Activated naive CD4-positive, alpha-beta T cell treated with Interleukin-2 at 50 U/mL for 16 hours (primary cell): Measurements from ENCODE around the gene POLD4.
"Not testable (repeated sequence)": the region's sequence is repeated elsewhere in the genome, so short reads cannot be mapped to it uniquely, and the experiment has no call there.

Experiments used
- DNase-seq: peaks from one replicate; pipeline ENCODE4 v3.0.0-alpha.2; 2020

The POLD4 gene

DNA sequence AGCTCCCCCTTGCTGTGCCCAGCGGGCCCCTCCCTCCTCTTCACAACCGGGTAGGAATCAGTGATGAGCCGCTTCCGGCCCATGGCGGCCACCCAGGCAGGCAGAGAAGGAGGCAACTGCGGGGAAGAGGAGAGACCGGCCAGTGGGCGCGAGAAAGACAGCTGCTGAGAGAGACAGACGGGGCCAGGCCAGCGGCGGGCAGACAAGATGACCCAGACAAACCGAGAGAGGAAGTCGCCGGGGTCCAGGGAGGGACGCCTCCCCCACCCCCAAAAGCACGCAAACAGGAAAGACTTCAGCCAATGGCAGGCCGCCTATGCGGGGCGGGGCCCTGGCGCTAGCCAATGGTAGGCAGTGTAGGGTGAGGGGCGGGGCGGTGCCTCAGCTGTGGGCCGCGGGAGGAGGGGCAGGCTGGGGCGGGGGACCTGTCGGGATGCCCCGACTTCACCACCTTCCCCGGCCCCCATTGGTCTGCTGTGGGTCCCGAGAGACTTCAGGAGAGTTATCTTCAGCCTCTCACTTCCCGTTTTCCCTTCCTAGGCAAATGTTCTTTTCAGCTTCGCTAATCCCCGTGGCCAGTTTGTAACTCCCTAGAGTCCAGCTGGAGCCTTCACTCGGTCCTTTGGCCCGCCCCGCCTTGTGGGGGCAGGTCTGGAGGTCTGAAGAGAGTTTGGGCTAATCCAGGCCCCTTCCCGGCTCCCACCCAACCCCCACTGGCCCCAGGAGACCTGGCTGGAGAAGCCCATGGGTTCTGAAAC, at the start of gene POLD4:
Gene POLD4, minus strand, starts transcription at position 230 of the 758 bp plus-strand sequence. Its CDS starts 147 bp downstream, at position 83.
- peak; percentile 97 for DNase-seq

DNA sequence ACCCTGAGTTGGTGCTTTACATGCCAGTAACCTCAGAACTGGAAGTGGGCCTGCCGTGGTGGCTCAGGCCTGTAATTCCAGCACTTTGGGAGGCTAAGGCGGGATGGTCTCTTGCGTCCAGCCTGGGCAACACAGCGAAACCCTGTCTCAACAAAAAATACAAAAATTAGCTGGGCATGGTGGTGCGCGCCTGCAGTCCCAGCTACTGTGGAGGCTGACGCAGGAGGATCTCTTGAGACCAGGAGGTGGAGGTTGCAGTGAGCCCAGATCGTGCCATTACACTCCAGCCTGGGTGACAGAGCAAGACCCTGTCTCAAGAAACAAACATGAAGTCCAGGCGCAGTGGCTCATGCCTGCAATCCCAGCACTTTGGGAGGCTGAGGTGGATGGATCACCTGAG, 49.7 kb upstream of the POLD4 start:
- DNase-seq: not testable (repeated sequence)

DNA sequence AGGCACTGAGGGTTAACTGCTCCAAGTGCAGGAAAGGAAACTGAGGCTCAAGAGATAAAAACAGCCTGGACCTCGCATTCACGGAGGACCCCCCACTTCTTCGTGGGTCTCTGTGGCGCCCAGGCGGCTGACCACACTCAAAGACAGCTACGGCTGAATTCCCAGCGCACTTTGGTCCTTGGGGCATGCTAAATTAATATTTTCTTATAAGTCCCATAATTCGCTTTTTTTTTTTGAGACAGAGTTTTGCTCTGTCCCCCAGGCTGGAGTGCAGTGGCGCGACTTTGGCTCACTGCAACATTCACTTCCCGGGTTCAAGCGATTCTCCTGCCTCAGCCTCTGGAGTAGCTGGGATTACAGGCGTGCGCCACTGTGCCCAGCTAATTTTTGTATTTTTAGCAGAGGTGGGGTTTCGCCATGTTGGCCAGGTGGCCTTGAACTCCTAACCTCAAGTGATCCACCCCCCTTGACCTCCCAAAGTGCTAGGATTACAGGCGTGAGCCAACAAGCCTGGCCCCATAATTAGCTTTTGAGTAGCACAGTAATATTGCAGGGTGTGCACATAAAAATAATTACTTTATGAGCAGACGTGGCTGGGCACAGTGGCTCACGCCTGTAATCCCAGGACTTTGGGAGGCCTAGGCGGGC, 49.0 kb upstream of the POLD4 start:
- DNase-seq: not testable (repeated sequence)

DNA sequence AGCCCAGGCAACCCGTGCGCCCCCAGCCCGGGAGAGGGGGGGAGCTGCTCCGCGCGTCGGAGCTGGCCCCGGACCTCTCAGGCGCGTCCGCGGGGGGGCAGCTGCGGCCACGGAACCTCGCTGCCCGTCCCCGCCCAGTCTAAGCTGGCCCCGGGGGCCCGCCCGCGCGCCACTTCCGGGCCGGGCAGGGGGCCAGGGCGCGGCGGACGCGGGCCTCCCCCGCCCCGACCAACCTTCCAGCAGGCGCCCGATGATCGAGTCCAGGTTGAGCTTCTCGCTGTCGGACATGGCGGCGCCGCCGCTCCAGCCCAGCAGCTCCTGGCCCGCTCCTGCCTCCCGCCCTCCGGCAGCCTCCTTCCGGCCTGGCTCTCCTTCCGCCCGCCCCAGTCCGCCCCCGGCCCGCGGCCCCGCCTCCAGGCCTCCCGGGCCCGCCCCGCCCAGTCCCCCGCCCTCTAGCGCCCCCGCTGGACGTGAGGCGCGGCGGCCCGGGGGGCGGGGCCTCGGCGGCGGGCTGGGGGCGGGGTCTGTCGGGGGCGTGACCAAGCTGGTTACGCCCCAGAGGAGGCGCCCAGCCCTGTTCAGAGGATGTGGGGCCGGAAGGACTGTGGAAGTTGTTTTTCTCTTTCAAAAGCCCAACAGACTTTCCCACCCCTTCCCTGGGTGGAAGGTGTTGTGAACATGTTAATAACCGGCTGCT, 48.3 kb upstream of the POLD4 start, which contains the start of gene PPP1CA:
Gene PPP1CA, minus strand, starts transcription at position 364 of the 697 bp plus-strand sequence. Its CDS starts 76 bp downstream, at position 288.
- peak; percentile 89 for DNase-seq

DNA sequence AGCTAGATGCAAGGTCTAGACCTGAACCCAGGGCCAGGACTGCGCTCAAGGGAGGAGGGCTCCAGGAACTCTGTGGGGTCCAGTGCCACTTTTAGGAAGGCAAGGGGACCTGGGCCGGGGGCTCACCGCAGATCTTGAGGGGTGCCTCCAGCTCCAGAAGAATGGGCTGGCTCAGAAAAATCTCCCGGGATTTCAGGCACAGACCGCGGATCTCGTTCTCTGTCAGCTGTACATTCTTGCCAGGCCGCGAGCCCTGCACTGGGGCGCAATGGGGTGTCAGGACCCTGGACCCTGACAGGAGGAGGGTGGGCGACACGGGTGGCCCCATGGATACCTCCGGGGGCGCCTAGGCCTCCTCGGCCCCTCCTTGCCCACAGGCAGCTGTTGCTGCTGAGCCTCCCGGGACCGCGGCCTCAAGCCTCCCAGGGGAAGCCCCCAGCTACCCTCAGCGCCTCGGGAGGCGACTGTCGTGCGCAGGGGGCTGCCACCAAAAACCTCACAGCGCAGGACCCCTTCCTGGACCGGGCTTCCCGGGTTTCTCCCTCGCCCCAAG, 47.7 kb upstream of the POLD4 start:
- DNase-seq: no peak

DNA sequence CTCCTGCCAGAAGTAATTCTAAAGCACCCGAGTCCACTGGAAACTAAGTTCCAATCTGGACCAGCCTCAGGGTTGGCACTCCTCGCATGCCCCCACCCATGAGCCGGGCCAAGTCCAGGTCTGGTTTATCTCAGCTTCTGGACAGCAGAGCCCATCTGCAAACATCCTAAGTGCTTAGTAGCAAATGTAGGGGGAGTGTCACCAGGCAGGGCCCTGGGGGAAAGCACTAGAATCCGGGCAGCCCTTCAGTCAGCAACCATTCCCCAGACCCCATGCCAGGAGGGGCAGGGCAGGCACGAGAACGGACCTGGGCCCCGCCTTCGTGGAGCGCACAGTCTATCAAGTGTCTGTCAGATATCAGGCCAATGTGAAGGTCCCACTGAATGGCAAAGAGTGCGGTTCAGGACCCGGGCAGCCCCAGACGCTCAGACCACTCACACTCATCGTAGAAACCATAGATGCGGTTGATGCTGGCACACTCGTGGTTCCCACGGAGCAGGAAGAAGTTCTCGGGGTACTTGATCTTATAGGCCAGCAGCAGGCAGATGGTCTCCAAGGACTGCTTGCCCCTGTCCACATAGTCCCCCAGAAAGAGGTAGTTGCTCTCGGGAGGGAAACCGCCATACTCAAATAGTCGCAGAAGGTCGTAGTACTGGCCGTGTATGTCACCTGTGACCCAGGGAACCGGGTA, 47.0 kb upstream of the POLD4 start:
- peak; percentile 30 for DNase-seq

DNA sequence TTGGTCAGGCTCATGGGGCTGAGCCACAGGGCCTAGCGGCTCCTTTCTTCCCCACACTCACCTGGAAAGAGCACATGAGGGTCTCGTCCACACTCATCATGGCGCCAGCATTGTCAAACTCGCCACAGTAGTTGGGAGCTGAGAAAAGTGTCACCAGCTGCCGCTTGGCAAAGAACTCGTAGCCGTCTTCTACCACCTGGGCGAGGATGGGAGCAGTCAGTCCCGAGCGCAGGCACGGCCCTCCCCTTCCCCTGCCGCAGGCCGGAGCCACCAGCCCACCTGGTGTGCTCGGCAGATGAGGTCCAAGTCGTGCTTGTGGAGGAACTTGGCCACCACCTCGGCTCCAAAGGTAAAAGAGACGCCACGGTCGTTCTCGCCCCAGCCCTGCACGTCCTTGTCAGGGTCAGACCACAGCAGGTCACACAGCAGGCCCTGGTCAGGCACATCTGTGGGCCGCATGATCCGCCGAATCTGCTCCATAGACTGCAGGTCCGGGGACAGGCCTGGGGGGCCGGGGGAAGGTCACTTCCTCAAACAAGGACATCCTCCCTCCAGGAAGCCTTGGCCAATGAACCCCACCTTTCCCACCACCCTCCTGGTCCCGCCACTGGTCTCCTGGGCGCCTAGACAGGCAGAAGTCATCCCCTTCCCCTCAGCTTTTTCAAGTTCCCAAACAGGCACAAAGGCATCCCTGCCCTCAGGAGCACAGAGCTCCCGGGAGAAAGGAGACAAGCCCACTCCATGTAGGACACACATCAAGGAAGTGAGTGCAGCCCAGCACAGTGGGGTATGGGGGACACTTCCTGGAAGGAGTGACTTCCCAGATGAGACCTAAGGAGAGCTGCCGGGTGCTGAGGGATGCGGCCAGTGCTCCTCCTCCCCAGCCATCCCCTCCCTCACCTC, 45.6 kb upstream of the POLD4 start:
- no peak for DNase-seq

DNA sequence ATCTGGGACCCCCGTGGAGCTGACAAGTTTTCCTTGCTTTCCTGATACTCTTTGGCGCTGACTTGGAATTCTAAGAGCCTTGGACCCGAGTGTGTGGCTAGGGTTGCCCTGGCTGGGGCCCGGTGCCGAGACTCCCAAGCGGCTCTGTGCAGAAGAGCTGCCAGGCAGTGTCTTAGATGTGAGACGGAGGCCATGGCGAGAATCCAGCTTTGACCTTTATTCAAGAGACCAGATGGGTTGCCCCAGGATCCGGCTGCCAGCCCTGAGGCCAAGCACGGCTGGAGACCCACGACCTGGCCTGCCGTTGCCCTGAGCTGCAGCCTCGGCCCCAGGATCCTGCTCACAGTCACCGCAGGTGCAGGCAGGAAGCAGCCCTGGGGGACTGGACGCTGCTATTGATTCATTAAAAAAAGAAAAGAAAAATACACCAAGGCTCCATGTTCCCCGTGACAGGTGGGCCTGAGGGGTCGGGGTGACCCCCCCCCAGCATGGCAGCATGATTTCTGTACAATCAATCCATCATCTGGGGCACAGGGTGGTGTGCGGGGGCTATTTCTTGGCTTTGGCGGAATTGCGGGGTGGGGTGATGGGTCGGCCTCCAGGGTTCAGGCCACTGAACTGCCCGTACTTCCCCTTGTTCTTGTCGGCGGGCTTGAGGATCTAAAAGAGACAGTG, 44.8 kb upstream of the POLD4 start:
- no peak for DNase-seq

DNA sequence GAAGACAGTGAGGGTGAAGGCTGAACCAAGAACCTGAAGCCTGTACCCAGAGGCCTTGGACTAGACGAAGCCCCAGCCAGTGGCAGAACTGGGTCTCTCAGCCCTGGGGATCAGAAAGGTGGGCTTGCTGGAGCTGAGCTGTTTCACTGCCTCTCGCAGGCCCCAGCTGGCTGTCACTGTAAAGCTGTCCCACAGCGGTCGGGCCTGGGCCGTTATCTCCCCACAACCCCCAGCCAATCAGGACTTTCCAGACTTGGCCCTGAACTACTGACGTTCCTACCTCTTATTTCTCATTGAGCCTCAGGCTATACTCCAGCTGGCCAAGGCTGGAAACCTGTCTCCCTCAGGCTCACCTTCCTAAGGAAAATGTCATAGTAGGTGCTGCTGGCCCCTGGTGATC, 44.2 kb upstream of the POLD4 start:
- no peak for DNase-seq

DNA sequence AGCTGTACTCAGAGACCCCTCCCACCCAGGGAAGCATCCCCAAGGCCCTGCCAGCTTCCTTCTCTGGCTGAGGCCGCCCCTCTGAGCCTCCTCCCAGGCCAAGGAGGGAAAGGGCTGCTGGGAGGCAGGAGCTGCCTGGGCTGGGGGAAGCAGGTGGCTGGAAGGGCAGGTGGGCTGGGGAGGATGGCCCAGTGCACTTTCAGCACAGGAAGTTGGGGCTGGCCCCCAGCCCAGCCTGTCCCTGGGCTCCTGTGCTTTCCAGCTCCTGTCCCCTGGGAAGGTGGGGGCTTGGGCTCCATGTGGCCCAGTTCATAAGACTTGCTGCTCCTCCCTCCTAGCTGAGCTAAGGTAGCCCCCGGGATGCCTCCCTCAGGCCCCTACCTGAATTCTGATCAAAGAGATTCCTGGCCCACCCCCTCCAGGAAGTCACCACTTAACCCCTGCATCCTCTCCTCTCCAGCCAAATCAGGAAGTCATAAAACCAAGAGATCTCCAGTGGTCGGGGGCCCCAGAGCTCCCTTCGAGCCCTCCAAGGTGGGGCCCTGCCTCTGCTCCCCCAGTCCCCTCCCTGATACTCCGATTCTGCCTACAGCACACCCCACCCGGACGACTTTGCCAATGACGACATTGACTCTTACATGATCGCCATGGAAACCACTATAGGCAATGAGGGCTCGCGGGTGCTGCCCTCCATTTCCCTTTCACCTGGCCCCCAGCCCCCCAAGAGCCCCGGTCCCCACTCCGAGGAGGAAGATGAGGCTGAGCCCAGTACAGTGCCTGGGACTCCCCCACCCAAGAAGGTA, 43.4 kb upstream of the POLD4 start:
- no peak for DNase-seq

DNA sequence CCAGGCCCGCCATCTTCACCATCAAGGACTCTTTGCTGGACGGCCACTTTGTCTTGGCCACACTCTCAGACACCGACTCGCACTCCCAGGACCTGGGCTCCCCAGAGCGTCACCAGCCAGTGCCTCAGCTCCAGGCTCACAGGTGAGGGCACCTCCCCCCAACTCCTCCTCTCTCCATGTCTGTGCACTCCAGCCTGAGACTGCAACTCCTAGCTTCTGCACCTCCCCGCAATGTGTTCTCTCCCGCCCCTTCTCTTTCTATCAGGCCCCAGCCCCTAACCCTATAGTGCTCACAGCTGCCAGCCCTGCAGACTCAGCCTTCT, 42.9 kb upstream of the POLD4 start:
- DNase-seq: no peak

DNA sequence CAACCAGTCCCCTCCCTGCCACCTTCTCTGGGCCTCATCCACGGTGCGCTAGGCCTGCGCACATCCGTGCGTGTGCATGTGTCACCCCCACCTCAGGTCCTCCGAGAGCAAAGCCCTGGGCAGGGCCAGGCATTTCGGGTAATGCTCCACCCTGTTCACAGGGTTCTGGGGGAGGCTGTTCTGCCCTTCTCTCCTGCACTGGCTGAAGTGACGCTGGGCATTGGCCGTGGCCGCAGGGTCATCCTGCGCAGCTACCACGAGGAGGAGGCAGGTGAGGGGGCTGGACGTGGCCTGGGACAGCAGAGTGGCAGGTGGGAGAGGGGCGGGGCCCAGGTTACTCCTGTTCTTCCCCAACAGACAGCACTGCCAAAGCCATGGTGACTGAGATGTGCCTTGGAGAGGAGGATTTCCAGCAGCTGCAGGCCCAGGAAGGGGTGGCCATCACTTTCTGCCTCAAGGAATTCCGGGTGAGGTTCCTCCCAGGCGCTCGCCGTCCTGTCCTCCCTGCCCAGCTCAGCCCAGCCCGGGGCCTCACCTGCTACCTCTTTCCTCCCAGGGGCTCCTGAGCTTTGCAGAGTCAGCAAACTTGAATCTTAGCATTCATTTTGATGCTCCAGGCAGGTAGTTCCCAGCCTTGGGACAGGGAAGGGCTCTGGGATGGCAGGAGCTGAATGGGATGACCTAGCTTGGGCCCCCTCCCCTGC, 42.4 kb upstream of the POLD4 start:
- DNase-seq: no peak

DNA sequence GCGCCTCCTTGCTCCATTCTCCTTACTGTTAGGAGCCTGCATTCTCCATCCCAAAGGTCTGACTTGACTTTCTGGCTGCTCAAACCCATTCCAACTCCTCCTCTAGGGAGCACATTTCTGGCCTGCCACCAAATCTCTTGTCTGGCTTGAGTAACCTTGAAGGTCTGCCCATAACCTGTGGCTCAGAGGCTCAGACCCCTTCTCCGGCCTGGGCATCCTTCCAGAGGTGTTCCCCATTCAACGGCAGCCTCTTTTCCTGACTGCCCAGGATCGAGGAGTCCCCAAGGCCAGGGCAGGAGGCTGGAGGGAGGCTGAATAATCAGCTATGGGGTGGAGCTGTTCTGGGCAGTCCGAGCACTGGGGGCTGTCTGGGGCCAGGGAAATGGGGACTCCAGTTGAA, 40.6 kb upstream of the POLD4 start:
- DNase-seq: no peak

DNA sequence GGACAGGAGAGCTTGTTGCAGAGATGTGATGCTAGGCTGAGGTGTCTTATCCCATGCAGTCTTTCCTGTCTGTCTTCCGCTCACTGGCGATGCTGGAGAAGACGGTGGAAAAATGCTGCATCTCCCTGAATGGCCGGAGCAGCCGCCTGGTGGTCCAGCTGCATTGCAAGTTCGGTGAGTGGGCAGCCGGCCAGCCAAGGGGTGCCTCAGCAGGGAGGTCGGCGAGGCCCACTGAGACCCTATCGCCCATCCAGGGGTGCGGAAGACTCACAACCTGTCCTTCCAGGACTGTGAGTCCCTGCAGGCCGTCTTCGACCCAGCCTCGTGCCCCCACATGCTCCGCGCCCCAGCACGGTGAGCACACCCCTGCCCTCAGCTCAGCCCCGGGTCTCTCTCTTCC, 40.1 kb upstream of the POLD4 start:
- DNase-seq: no peak

DNA sequence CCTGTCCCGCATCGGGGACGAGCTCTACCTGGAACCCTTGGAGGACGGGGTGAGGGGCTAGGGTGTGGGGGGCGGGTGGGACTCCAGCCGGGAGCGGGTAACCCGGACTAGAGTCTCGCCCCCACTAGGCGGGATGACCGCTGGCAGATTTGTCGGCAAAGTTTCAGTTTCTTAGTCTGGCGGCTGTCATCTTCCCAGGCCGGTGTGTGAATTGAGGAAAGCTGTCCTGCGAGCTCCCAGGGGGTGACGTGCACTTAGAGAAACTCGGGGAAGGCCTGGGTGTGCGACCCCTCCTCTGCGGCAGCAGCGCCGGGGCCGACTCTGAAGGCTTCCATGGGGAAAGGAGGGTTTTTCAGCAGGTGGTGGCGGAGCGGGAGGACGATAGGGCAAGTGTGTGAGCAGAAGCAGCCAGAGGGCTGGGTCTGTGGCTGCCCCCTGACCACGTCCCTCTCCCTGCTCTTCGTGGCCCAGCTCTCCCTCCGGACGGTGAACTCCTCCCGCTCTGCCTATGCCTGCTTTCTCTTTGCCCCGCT, 38.9 kb upstream of the POLD4 start:
- no peak for DNase-seq

DNA sequence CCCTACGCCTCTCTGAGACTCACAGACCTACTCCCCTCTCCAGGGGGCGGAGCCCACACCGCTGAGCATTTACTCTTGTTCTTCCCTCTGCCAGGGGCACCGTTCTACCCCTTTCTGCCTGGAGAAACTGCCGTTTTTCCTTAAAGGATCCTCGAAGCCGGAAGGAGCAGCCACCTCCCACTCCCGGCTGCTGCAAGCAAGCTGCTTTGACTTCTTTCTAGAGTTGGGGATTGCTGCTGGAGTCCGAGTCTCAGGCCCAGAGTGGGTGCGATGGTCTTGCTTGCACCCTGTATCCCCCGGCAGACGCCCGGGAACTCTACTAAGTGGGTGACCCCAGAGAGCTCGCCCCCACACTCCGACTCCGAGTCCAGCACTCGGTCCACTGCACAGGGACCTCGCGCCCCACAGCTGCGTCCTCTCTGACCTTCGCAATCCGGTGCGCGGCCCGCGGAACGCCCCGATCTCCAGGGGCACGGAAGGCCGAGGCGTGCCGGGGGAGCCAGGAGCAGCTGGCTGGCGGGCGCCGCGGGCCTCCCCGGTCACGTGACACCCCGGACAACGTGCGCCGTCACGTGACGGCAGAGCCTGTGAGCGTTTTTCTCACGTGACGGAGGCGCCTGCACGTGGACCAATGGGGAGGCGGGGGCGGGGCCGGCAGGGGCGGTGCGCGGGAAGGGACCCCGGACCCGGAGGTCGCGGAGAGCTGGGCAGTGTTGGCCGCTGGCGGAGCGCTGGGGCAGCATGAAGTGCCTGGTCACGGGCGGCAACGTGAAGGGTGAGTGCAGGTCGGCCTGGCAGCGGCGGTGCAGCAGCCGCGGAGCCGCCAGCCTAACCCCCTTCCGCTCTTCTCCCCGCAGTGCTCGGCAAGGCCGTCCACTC, 38.2 kb upstream of the POLD4 start, which contains the start of gene RAD9A:
Gene RAD9A, plus strand, starts transcription at position 683 of the 879 bp plus-strand sequence. Its CDS starts 59 bp downstream, at position 742.
- peak; percentile 92 for DNase-seq

DNA sequence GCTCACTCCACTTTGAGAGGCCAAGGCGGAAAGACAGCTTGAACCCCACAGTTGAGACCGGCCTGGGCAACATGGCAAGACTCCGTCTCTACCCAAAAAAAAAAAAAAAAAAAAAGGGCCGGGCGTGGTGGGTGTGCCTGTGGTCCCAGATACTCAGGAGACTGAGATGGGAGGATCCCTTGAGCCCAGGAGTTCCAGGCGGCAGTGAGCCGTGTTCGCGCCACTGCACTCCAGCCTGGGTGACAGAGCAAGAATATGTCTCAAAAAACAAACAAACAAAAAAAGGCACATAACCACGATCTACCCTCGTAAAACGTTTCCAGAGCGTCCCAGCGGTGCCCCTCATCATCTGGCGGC, 37.6 kb upstream of the POLD4 start:
- no peak for DNase-seq

DNA sequence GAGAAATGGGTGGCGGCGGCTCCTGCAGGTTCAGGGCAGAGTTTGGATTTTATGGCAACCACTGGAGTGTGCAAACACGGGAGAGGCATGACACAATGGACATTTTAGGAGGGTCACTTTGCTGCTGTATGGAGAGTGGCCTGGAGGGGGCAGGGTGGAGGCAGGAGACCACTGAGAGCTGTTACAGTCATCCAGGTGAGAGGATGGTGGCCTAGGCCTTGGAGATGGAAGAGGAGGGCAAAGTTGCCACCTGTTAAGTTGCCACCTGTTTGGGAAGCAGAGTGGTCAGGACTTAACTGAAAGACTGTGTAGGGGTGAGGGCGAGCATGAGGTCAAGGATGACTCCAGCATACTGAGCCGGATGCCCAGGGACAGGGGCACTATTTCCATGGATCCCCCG, 36.1 kb upstream of the POLD4 start:
- DNase-seq: peak; percentile 65
